ENCODE measurements around the gene NDUFB7. TPM values are rescaled to one million over a fixed set of nuclear protein-coding genes. Genes with fewer than 3 reads are reported as not detected.
"Not testable (repeated sequence)": the region's sequence is repeated elsewhere in the genome, so short reads cannot be mapped to it uniquely, and the experiment has no call there.

Gene NDUFB7
- total RNA-seq, 1 experiment from 2014 or later = 180 TPM

DNA sequence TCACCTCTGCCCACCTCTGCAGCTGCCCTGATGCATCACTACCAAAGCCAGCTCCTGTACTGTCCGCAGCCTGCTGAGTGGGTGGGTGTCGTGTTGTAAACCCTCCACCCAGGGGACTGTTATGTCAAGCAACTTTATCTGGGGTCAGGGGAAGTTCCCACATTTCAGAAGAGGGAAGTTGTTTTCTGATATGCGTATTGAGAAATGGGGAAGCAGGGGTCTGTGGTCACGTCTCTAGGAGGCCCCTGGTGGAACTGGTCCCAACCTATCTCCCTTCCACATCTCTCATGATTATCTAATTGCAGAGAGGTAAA is 42.2 kb upstream of the NDUFB7 start:
- POLR2A ChIA-PET = no interaction called here
- CTCF ChIA-PET = no interaction called here
- no peak overlapping the region for H3K4me3 ChIP-seq (ENCODE audit: low read depth in 2 of 2, low read length in 2 of 2)
- H3K27me3 ChIP-seq (ENCODE audit: control insufficient read depth, insufficient read depth, low read length) = no peaks in the 10 kb centered on the region
- in situ Hi-C loops (cut with HindIII; ENCODE audit: low pct_unique_long_range_greater_than_20kb, low sequenced_read_pairs) (no loop called here), intact Hi-C loops (cut with micrococcal nuclease; ENCODE audit: unreplicated experiment) (no loop called here)
- ATAC-seq (no peak), DNase-seq (ENCODE audit: low read depth, low spot score) (no peak)
- no peaks in the 10 kb centered on the region for H3K36me3 ChIP-seq (ENCODE audit: control insufficient read depth, insufficient read depth, low read length)
- H3K4me1 ChIP-seq (ENCODE audit: control insufficient read depth, insufficient read depth, low read length) = no peaks in the 10 kb centered on the region
- H3K27ac ChIP-seq (ENCODE audit: low read length) = no peak overlapping the region
- peaks cover 3% of the 10 kb centered on the region; the same call in 1 of the 2 replicates for H3K9me3 ChIP-seq (ENCODE audit: control insufficient read depth, insufficient read depth, low read depth, low read length)
- TF ChIP-seq SIN3A (IDR thresholded peaks at IDR 0.05; ENCODE audit: borderline replicate concordance, insufficient read depth, low read depth, low read length) (no peak), REST (IDR thresholded peaks at IDR 0.05; ENCODE audit: insufficient read depth in 1 of 2, low read depth in 2 of 2, low read length in 1 of 2) (no peak), CTCF (IDR thresholded peaks at IDR 0.05) (no peak), TCF7L2 (IDR thresholded peaks at IDR 0.05; ENCODE audit: low read depth, low read length) (no peak), POLR2AphosphoS5 (IDR thresholded peaks at IDR 0.05; ENCODE audit: low read depth, low read length) (no peak)
- BruUV-seq (replicated peaks) = no TSS peak

GRCh38 chr19:14613399-14614098 is 41.7 kb upstream of the NDUFB7 start:
- BruUV-seq (replicated peaks); POLR2A ChIA-PET; H3K36me3 ChIP-seq (ENCODE audit: control insufficient read depth, insufficient read depth, low read length); H3K27me3 ChIP-seq (ENCODE audit: control insufficient read depth, insufficient read depth, low read length); in situ Hi-C loops (cut with HindIII; ENCODE audit: low pct_unique_long_range_greater_than_20kb, low sequenced_read_pairs); DNase-seq (ENCODE audit: low read depth, low spot score); intact Hi-C loops (cut with micrococcal nuclease; ENCODE audit: unreplicated experiment); H3K27ac ChIP-seq (ENCODE audit: low read length); H3K4me3 ChIP-seq (ENCODE audit: low read depth in 2 of 2, low read length in 2 of 2); H3K4me1 ChIP-seq (ENCODE audit: control insufficient read depth, insufficient read depth, low read length); ATAC-seq; H3K9me3 ChIP-seq (ENCODE audit: control insufficient read depth, insufficient read depth, low read depth, low read length): not testable (repeated sequence)
- CTCF ChIA-PET = interaction anchor here (0.7 kb wide), 1 partner anchor 539 kb away, joined by 6 read pairs; no protein-coding TSS in a partner anchor

DNA sequence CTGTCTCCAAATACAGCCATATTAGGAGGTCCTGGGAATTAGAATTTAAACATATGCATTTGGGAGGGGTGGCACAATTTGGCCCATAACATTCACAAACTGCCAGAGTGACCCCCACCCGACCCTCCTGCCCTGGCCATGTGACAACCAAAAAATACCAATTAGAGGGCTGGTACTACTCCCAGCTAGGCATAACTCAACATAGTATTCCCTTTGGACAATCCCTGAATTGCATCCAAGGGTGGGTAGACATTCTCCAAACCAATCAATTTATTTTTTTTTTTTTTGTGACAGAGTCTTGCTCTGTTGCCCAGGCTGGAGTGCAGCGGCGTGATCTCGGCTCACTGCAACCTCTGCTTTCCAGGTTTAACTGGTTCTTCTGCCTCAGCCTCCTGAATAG is 40.8 kb upstream of the NDUFB7 start:
- POLR2A ChIA-PET = no interaction called here
- ATAC-seq (no peak), DNase-seq (ENCODE audit: low read depth, low spot score) (no peak)
- intact Hi-C loops (cut with micrococcal nuclease; ENCODE audit: unreplicated experiment) = no loop called here
- Histone ChIP-seq H3K4me1 (ENCODE audit: control insufficient read depth, insufficient read depth, low read length) (no peaks in the 10 kb centered on the region), H3K4me3 (ENCODE audit: low read depth in 2 of 2, low read length in 2 of 2) (no peak overlapping the region), H3K36me3 (ENCODE audit: control insufficient read depth, insufficient read depth, low read length) (no peaks in the 10 kb centered on the region), H3K9me3 (ENCODE audit: control insufficient read depth, insufficient read depth, low read depth, low read length) (no peaks in the 10 kb centered on the region), H3K27me3 (ENCODE audit: control insufficient read depth, insufficient read depth, low read length) (no peaks in the 10 kb centered on the region), H3K27ac (ENCODE audit: low read length) (no peak overlapping the region)
- no peak for TF ChIP-seq CTCF (IDR thresholded peaks at IDR 0.05)
- TF ChIP-seq TCF7L2 (IDR thresholded peaks at IDR 0.05; ENCODE audit: low read depth, low read length) = no peak
- no peak for TF ChIP-seq SIN3A (IDR thresholded peaks at IDR 0.05; ENCODE audit: borderline replicate concordance, insufficient read depth, low read depth, low read length)
- TF ChIP-seq POLR2AphosphoS5 (IDR thresholded peaks at IDR 0.05; ENCODE audit: low read depth, low read length) = no peak
- TF ChIP-seq REST (IDR thresholded peaks at IDR 0.05; ENCODE audit: insufficient read depth in 1 of 2, low read depth in 2 of 2, low read length in 1 of 2) = no peak
- CTCF ChIA-PET = no interaction called here
- BruUV-seq (replicated peaks) = no TSS peak
- in situ Hi-C loops (cut with HindIII; ENCODE audit: low pct_unique_long_range_greater_than_20kb, low sequenced_read_pairs) = no loop called here
